Fibroblast of gingiva (primary cell): Measurements from ENCODE around the gene NBEAL2.

Experiments used
- DNase-seq: peaks from one replicate; pipeline ENCODE4 v3.0.0-alpha.2; 2011; ENCODE audit warnings: low read depth

The NBEAL2 gene

GRCh38 chr3:46965151-46965550 lies 14.3 kb upstream of the NBEAL2 start:
- DNase-seq: no peak

- DNase-seq: no peak
These were observed 12.7 kb upstream of the NBEAL2 start for GRCh38 chr3:46966811-46967210.

- DNase-seq: no peak
These were observed 10.6 kb upstream of the NBEAL2 start for GRCh38 chr3:46968783-46969428.

GRCh38 chr3:46970391-46971091 lies 8.9 kb upstream of the NBEAL2 start:
- peak; percentile 41 for DNase-seq

- no peak for DNase-seq
These were observed 8.3 kb upstream of the NBEAL2 start for GRCh38 chr3:46971151-46971550.

- DNase-seq: no peak
These were observed 7.7 kb upstream of the NBEAL2 start for GRCh38 chr3:46971742-46972141.

- DNase-seq: no peak
These were observed 7.1 kb upstream of the NBEAL2 start for GRCh38 chr3:46972396-46972795.

- DNase-seq: no peak
These were observed 4.9 kb upstream of the NBEAL2 start for GRCh38 chr3:46974421-46975171.

GRCh38 chr3:46976326-46977190 lies 2.9 kb upstream of the NBEAL2 start, which contains the start of gene CCDC12:
Gene CCDC12, minus strand, starts transcription at chr3:46976745. Its CDS starts 13 bp downstream, at chr3:46976732.
- DNase-seq: peak; percentile 99

- DNase-seq: no peak
These were observed 1.7 kb upstream of the NBEAL2 start for GRCh38 chr3:46977811-46978195.

GRCh38 chr3:46978381-46978780 lies 1.1 kb upstream of the NBEAL2 start:
- DNase-seq: no peak

- no peak for DNase-seq
These were observed 562 bp downstream of the NBEAL2 start for GRCh38 chr3:46979958-46980497.

GRCh38 chr3:46981932-46982471 lies 2.5 kb downstream of the NBEAL2 start:
- DNase-seq: no peak

- no peak for DNase-seq
These were observed 3.1 kb downstream of the NBEAL2 start for GRCh38 chr3:46982546-46982945.

GRCh38 chr3:46984591-46985459 lies 5.4 kb downstream of the NBEAL2 start:
- no peak for DNase-seq

- no peak for DNase-seq
These were observed 6.1 kb downstream of the NBEAL2 start for GRCh38 chr3:46985588-46985987.

- no peak for DNase-seq
These were observed 6.7 kb downstream of the NBEAL2 start for GRCh38 chr3:46986055-46986730.

GRCh38 chr3:46986782-46987310 lies 7.4 kb downstream of the NBEAL2 start:
- no peak for DNase-seq

- no peak for DNase-seq
These were observed 7.9 kb downstream of the NBEAL2 start for GRCh38 chr3:46987319-46987742.
